H1 (cell line): ENCODE results near the gene MIA2.

Source experiments
- ASH2L ChIP-seq: fragments of 200-600, 300-600 bp; sonication (generic); IDR thresholded peaks from one replicate; pipeline ENCODE4 v1.7.1; 2017; ENCODE audit warnings: low read length
- CEBPB ChIP-seq: IDR thresholded peaks from 2 replicates; pipeline ENCODE4 v1.6.1; 2012; ENCODE audit warnings: low read depth, low read length
- CTCF ChIP-seq, 3 experiments: IDR thresholded peaks; 1 replicate in 2 of 3; 2 replicates in 1 of 3; pipeline versions ENCODE4 v1.5.1 to v1.6.1; 2011; ENCODE audit warnings: low read length in 3 of 3, mild to moderate bottlenecking in 3 of 3, inconsistent platforms in 2 of 3, low read depth in 1 of 3, moderate library complexity in 1 of 3; ENCODE audit not compliant: insufficient read depth in 1 of 3; ENCODE audit errors: control extremely low read depth in 1 of 3
- EP300 ChIP-seq, 2 experiments: IDR thresholded peaks; 1 replicate in 1 of 2; 2 replicates in 1 of 2; pipeline ENCODE4 v1.6.1; 2011 to 2012; ENCODE audit warnings: low read depth in 2 of 2, low read length in 2 of 2, mild to moderate bottlenecking in 2 of 2, borderline replicate concordance in 1 of 2, inconsistent platforms in 1 of 2, moderate library complexity in 1 of 2
- MAFK ChIP-seq: IDR thresholded peaks from 2 replicates; pipeline ENCODE4 v1.6.1; 2012; ENCODE audit warnings: low read depth, mild to moderate bottlenecking, improper control_type of control experiment, low read length
- PHF8 ChIP-seq: fragments of 200-600 bp; sonication (generic); conservative IDR thresholded peaks from 2 replicates; pipeline ENCODE4 v1.7.1; 2012; ENCODE audit warnings: low read depth, mild to moderate bottlenecking, inconsistent platforms, low read length, moderate library complexity
- POLR2A ChIP-seq, 2 experiments: IDR thresholded peaks; 1 replicate in 1 of 2; 2 replicates in 1 of 2; pipeline ENCODE4 v1.6.1; 2011; ENCODE audit warnings: low read depth in 2 of 2, low read length in 2 of 2, mild to moderate bottlenecking in 2 of 2; ENCODE audit errors: control extremely low read depth in 1 of 2
- POLR2AphosphoS5 ChIP-seq: IDR thresholded peaks from 2 replicates; pipeline ENCODE4 v1.6.1; 2011; ENCODE audit warnings: low read depth, low read length
- TBP ChIP-seq: IDR thresholded peaks from 2 replicates; pipeline ENCODE4 v1.6.1; 2011; ENCODE audit warnings: low read depth, low read length, improper control_type of control experiment
- TEAD4 ChIP-seq: IDR thresholded peaks from 2 replicates; pipeline ENCODE4 v1.6.1; 2012; ENCODE audit warnings: low read depth, low read length, inconsistent platforms, mixed read lengths
- YY1 ChIP-seq: IDR thresholded peaks from 2 replicates; pipeline ENCODE4 v1.6.1; 2011; ENCODE audit warnings: low read depth, mild to moderate bottlenecking, low read length

DNA sequence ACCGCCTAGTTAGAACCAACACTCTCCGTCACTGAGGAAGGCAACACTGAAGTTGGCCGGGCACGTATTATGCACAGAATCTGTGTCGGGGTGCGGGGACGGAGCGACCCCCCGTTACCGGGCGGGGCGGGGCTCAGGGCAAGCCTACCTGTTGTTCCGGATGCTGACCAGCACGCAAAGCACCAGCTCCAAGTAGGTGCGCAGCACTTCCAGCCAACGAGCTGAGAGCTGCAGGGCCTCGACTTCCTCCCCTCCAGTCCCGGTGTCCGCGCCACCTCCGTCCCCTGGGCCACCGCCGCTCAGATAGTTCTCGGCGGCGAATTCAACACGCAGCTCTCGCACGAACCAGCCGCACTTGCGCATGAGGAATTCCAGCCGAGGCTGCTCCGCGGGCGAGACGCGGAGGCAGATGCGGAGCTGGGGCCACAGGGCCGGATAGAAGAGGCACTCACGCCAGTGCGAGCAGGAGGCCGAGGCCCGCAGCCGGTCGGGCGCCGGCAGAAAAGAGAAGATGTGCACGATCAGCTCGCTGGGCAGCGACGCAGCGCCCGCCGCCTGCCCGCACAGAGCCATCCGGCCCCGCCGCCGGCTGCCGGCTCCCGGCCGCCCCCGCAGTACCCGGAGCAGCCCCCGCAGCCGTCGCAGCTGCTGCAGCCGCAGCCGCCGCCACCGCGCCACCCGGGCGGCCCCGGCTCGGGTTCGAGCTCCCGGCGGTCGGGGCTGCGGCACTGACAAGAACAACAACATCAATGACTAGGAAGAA lies 197.9 kb downstream of the MIA2 start:
- TF ChIP-seq CEBPB (no peak), CTCF (IDR thresholded peaks at IDR 0.05; ENCODE audit: control extremely low read depth in 1 of 3, insufficient read depth in 1 of 3, low read depth in 1 of 3, low read length in 3 of 3) (no peak), POLR2A (IDR thresholded peaks at IDR 0.05; ENCODE audit: control extremely low read depth in 1 of 2, low read depth in 2 of 2, low read length in 2 of 2) (0 out of 3 replicates have a peak, but pooled peaks of 1 of the 2 experiments have one; percentile 12), TBP (0 out of 2 replicates have a peak, but pooled peaks have one; percentile 15), MAFK (no peak), TEAD4 (0 out of 2 replicates have a peak, but pooled peaks have one; percentile 25), YY1 (no peak), ASH2L (peak; percentile 80), PHF8 (no peak; the same call in none of the 2 replicates), EP300 (IDR thresholded peaks at IDR 0.05; ENCODE audit: borderline replicate concordance in 1 of 2, low read depth in 2 of 2, low read length in 2 of 2) (no peak), POLR2AphosphoS5 (peak; percentile 71; the same call in 1 of the 2 replicates)
